GM23248 (cell line): ENCODE measurements around the gene COL19A1.
"Not testable (repeated sequence)": the region's sequence is repeated elsewhere in the genome, so short reads cannot be mapped to it uniquely, and the experiment has no call there.

Source experiments
- EZH2 ChIP-seq: fragments of 200-600 bp; sonication (generic); IDR thresholded peaks from 2 replicates; pipeline ENCODE4 v1.6.1; 2018; ENCODE audit warnings: antibody characterized with exemption, mild to moderate bottlenecking; ENCODE audit not compliant: insufficient read depth, poor library complexity, severe bottlenecking
- EZH2phosphoT487 ChIP-seq: fragments of 200-600 bp; sonication (generic); IDR thresholded peaks from 2 replicates; pipeline ENCODE4 v1.6.1; 2018; ENCODE audit warnings: antibody characterized with exemption, moderate library complexity, mild to moderate bottlenecking, low read depth; ENCODE audit not compliant: insufficient read depth

DNA sequence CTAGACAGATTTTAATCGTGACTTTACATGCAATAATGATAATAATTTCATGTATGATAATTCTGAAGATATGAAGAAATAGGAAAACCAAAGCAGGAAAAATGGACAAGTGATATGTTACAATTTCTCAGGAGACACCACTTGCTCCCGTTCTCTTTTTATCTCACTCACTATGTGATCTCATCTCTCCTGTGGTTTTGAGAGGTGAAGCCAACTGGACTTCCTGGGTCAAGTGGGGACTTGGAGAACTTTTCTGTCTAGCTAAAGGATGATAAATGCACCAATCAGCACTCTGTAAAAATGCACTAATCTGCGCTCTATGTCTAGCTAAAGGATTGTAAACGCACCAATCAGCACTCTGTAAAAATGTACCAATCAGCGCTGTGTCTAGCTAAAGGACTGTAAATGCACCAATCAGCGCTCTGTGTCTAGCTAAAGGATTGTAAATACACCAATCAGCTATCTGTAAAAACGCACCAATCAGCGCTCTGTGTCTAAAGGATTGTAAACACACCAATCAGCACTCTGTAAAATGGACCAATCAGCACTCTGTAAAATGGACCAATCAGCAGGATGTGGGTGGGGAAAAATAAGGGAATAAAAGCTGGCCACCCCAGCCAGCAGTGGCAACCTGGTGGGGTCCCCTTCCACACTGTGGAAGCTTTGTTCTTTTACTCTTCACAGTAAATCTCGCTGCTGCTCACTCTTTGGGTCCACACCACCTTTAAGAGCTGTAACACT, 23.0 kb downstream of the COL19A1 start:
- TF ChIP-seq EZH2, EZH2phosphoT487: not testable (repeated sequence)
